Skeletal muscle tissue (tissue), 4 donors: Measurements from ENCODE around the gene SERGEF. TPM values are rescaled to one million over a fixed set of nuclear protein-coding genes. Genes with fewer than 3 reads are reported as not detected.
A peak's percentile ranks its signal among the peaks of the same experiment; 100 is the strongest.

Experiments
- H3K27ac ChIP-seq: one replicate; pipeline ENCODE4 v1.7.0; 2013; ENCODE audit warnings: mild to moderate bottlenecking, low read depth, low read length, inconsistent platforms
- H3K27me3 ChIP-seq, 3 donors: one replicate each; pipeline ENCODE4 v1.7.0; 2013; ENCODE audit warnings: low read length in 3 of 3; ENCODE audit not compliant: control insufficient read depth in 3 of 3, insufficient read depth in 3 of 3
- H3K36me3 ChIP-seq, 3 donors: one replicate each; pipeline ENCODE4 v1.7.0; 2013; ENCODE audit warnings: low read length in 3 of 3; ENCODE audit not compliant: control insufficient read depth in 3 of 3, insufficient read depth in 3 of 3
- H3K4me1 ChIP-seq, 3 donors: one replicate each; pipeline ENCODE4 v1.7.0; 2013; ENCODE audit warnings: low read length in 3 of 3, mild to moderate bottlenecking in 3 of 3; ENCODE audit not compliant: control insufficient read depth in 3 of 3, insufficient read depth in 3 of 3
- H3K4me3 ChIP-seq, 3 donors: one replicate each; pipeline ENCODE4 v1.7.0; 2013; ENCODE audit warnings: low read length in 3 of 3
- H3K9ac ChIP-seq, 3 donors: one replicate each; pipeline ENCODE4 v1.7.0; 2013; ENCODE audit warnings: low read length in 3 of 3, mild to moderate bottlenecking in 3 of 3, moderate library complexity in 2 of 3, low read depth in 1 of 3
- H3K9me3 ChIP-seq, 3 donors: one replicate each; pipeline ENCODE4 v1.7.0; 2013; ENCODE audit warnings: low read length in 3 of 3; ENCODE audit not compliant: control insufficient read depth in 3 of 3
- total RNA-seq: library from RNA; depleted of rRNA; stranded (reverse); fragments of >200 nt; gene quantifications from one replicate; pipeline ENCODE4 v1.2.3, GENCODE V29; 2014
- donor health status: Osteomylitis.

Gene SERGEF
- total RNA-seq, 1 donor from 2014 or later, result 16.2 TPM

DNA sequence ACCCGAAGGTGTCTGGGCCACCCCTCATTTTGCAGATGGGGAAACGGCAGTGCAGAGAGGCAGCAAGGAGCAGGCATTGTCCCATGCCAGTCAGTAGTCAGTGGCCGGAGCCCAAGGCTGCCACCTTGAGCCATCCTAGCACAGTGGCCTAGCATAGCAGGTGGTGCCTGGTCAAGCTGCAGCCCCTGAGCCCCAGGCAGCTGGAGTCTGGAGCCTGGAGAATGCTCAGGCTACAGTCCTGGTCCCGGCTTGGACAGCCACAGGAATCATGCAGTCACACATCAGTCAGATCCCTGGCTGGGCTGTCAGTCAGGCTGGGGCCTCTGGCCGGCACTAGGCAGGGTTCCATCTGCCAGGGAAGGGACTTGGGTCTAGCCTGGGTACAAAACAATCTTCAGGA lies 259.7 kb downstream of the SERGEF start:
- peak overlapping the region in 2 of 3 donors; percentile 7 to 41 for H3K4me3 ChIP-seq
- peaks cover 44 to 58% (median 56%) of the 10 kb centered on the region in 3 donors for H3K4me1 ChIP-seq
- H3K27ac ChIP-seq, result peak overlapping the region; percentile 86
- peak overlapping the region; percentile 30 to 54 (median 46) for H3K9ac ChIP-seq
- no peaks in the 10 kb centered on the region for H3K9me3 ChIP-seq
- H3K27me3 ChIP-seq, result no peaks in the 10 kb centered on the region
- no peaks in the 10 kb centered on the region for H3K36me3 ChIP-seq

DNA sequence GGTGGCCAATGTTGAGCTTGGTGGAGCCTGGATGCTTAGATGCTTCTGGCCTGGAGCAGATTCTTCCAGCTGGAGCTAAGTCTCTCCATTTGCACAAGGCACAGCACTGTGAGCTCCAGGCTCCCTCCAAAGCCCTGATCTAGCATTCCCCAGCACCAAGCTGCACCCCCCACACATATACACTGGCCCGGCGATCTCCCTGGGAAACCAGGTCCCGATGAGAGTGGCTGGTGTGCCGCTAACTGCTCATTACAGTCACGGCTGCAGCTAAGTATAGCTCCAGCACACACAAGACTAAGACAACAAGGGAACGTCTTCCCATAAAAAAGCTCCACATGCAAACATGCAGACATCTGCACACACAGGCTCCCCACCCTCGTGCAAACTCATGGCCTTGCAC lies 260.7 kb downstream of the SERGEF start:
- peak overlapping the region in 1 of 3 donors; percentile 13 for H3K4me3 ChIP-seq
- peaks cover 44 to 64% (median 60%) of the 10 kb centered on the region in 3 donors for H3K4me1 ChIP-seq
- no peak overlapping the region for H3K27ac ChIP-seq
- H3K36me3 ChIP-seq, result no peaks in the 10 kb centered on the region
- H3K9me3 ChIP-seq, result no peaks in the 10 kb centered on the region
- H3K27me3 ChIP-seq, result no peaks in the 10 kb centered on the region
- peak overlapping the region in 1 of 3 donors; percentile 57 for H3K9ac ChIP-seq

DNA sequence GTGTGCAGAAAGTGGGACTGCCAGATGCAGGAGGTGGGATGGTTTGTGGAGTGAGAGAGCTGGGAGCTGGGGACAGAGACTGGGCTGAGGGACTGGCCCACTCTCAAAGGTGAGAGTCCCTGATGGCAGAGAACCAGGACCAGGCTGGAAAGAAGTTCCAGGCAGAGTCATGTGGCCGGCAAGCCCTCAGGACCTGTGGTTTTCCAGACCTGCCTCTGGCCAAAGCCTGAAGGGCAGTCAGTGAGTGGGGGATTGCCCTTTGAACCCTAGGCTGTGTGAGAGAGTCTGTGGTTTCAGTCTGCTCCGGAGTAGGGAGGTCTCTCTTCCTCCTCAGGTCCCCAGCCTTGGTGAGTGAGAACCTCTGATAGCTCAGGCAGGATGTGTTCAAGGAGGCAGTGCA lies 261.3 kb downstream of the SERGEF start:
- Histone ChIP-seq H3K27ac (no peak overlapping the region), H3K9ac (peak overlapping the region in 1 of 3 donors; percentile 57), H3K4me3 (no peak overlapping the region), H3K36me3 (no peaks in the 10 kb centered on the region), H3K9me3 (no peaks in the 10 kb centered on the region), H3K27me3 (no peaks in the 10 kb centered on the region), H3K4me1 (peaks cover 44 to 66% (median 60%) of the 10 kb centered on the region in 3 donors)

DNA sequence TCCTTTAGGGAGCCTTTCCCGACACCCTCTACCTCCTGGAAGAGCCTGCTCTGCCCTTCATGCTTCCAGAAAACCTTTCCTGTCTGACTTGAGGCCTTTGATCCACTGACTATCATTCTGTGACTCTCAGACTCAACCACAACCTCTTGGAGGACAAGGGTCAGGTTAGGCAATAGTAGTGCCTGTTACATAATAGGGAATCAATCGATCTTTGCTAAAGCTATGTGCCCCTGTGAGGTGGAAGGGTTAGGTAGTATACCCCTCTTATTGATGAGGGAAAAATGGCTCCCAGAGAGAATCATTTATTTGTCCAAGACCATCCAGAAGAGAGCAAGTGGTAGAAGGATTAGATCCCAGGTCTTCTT lies 262.1 kb downstream of the SERGEF start:
- Histone ChIP-seq H3K36me3 (no peaks in the 10 kb centered on the region), H3K4me3 (no peak overlapping the region), H3K4me1 (peaks cover 44 to 66% (median 60%) of the 10 kb centered on the region in 3 donors), H3K27ac (peak overlapping the region; percentile 74), H3K9ac (peak overlapping the region in 2 of 3 donors; percentile 53 to 76), H3K9me3 (no peaks in the 10 kb centered on the region), H3K27me3 (no peaks in the 10 kb centered on the region)

DNA sequence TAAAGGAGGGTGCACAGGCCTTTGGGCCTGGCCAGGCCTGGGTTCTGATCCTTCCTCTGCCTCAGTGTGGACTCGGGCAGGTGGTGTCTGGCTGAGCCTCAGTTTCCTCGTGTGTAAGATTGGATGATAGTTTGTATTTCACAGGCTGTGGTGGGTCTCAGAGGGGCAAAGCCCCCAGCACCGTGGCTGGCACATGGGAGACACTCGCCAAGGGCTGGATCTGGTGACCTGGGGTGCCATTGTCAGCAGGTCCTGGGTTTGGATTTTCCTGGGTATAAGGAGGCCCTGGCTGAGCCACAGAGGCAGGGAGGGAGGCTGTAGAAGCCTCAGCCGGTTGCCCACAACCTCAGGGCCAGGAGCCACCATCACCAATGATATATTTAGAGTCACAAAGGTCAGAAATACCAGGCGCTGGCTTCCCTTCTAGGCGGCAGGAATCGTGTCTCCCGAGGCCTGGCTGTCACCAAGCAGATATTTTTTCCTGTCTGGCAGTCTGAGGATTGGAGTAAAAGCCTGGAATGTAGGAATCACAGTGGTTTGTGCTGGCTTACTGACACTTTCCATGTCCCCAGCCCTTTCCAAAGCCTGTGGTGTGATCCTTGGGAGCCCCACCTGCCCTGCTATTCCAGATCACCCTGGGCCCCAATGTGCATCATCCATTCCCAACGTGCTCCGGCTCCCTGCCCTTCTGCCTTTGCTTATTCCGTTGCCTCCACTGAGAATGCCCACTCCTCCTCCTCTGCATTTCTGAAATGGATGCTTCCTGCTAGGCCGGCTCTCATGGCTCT lies 262.6 kb downstream of the SERGEF start:
- Histone ChIP-seq H3K27me3 (no peaks in the 10 kb centered on the region), H3K4me3 (peak overlapping the region in 1 of 3 donors; percentile 22), H3K36me3 (no peaks in the 10 kb centered on the region), H3K4me1 (peaks cover 44 to 66% (median 60%) of the 10 kb centered on the region in 3 donors), H3K27ac (peak overlapping the region; percentile 74), H3K9me3 (no peaks in the 10 kb centered on the region), H3K9ac (peak overlapping the region; percentile 43 to 76 (median 53))

DNA sequence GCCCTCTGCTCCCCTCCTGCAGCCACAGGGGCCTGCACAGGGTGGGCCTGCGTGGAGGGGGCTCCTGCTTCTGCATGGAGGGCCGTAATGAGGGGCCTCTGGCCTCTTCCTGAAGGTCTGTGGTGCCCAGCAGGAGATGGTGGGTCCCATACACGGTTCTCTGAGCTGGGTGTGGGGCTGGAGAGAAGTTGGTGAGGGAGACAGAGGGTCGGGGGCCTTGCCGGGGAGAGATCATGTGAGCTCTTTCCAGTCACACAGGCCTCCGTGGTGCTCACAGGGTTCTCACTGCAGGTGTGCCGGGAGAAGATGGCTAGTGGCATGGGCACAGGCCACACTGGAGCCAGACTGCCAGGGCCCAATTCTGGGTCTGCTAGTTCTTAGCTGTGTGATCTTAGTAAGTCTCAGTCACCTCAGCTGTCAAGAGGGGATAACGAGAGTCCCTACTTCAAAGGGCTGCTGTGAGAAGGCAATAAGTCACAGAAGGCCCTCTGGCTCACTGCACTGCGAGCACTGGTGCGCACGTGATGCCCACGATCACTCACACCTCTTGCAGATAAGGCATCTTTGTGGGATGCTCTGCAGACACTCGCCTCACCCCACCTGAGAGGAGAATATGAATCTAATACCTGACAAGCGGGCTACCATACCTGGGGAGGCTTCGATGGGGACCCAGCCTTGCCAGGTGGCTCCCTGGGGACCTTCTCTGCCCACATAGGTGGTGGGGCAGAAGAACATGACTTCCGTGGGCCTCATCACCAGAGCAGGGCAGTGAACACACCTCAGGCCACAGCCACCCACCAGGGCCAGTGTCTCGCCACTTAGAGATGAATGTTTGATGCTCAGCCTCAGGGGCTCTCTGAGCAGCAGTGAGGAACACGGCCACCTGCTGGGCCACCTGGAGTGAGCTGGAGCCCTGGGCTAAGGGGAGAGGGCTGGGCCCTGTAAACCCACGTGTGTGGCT lies 263.8 kb downstream of the SERGEF start:
- Histone ChIP-seq H3K9me3 (no peaks in the 10 kb centered on the region), H3K9ac (peak overlapping the region; percentile 14 to 76 (median 43)), H3K4me1 (peaks cover 42 to 62% (median 55%) of the 10 kb centered on the region in 3 donors), H3K4me3 (no peak overlapping the region), H3K36me3 (no peaks in the 10 kb centered on the region), H3K27ac (no peak overlapping the region), H3K27me3 (no peaks in the 10 kb centered on the region)

DNA sequence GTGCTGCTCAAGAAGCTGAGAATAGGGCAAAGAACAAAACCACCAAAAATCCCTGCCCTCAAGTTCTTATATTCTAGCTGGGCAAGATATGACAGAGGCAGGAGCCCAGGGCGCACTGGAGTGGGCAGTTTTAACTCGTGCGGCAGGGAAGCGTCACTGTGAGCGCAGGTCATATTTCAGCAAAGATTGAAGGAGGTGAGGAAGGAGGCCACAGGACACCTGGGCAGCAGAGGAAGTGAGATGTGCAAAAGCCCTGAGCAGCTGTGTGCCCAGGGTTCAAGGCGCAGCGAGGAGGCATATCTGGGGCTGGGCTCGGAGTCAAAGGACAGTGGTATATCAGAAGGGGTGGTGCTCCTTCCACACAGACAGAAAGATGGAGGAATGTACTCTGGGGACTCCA lies 264.8 kb downstream of the SERGEF start:
- no peak overlapping the region for H3K27ac ChIP-seq
- H3K27me3 ChIP-seq, result no peaks in the 10 kb centered on the region
- H3K36me3 ChIP-seq, result no peaks in the 10 kb centered on the region
- H3K9me3 ChIP-seq, result no peaks in the 10 kb centered on the region
- peaks cover 35 to 65% (median 47%) of the 10 kb centered on the region in 3 donors for H3K4me1 ChIP-seq
- no peak overlapping the region for H3K9ac ChIP-seq
- H3K4me3 ChIP-seq, result no peak overlapping the region

DNA sequence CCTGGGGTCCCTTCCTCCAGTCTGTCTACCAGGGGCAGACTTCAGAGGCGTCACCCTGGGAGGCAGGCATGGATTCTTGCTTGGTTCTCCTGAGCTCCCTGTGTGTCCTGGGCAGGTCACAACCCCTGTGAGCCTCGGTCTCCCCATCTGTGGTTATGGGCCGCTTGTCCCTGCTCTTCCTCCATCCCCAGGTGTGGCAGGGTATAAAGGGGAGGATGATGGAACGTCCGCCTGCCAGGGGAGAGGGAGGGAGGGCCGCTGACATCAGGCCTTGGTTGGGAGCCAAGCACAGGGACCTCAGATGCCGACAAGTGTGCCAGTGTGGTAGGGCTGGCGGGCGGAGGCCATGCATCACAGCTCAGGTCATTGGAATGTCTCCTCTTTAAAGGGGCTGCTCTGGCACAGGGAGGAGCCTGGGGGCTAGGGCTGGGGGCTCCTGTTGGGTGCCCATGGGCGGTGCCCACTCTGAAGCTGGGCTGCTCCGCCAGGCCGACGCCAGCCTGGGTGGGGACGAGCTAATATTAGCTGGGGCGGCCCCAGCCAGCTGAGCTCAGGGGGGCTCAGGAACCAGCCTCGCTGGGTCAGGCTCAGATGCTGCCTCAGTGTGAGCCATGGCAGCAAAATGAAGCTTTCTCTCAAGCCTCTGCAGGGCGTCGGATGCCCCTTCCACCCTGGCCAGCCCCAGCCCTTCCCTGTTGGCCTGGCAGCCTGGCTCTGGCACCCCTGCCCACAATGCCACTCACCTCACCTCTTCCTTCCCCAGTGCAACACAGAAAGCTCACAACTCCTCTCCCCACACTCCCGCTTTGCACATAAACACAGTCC lies 265.5 kb downstream of the SERGEF start:
- Histone ChIP-seq H3K4me3 (no peak overlapping the region), H3K9me3 (no peaks in the 10 kb centered on the region), H3K36me3 (no peaks in the 10 kb centered on the region), H3K27me3 (no peaks in the 10 kb centered on the region), H3K4me1 (peaks cover 28 to 65% (median 42%) of the 10 kb centered on the region in 3 donors), H3K9ac (no peak overlapping the region), H3K27ac (no peak overlapping the region)

DNA sequence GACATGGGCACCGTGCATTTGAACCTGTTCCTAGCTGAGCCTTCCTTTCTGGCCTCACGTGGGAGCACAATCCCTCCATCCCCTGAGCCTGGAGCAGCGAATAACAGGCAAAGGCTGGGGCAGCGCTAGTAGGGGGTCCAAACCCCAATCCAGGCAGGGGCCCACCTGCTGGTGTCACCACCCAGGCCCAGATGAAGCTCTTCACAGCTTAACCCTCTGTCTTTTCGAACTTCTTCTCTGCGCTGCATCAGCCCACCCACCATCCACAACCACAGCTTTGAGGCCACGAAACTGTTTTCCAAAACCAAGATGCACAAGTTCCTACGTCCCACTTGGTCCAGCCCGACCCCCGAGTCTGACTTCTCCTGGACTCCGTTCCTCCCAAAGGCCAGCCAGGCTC lies 266.8 kb downstream of the SERGEF start:
- no peaks in the 10 kb centered on the region for H3K9me3 ChIP-seq
- H3K27ac ChIP-seq, result no peak overlapping the region
- H3K4me3 ChIP-seq, result no peak overlapping the region
- H3K4me1 ChIP-seq, result peaks cover 17 to 63% (median 34%) of the 10 kb centered on the region in 3 donors
- H3K9ac ChIP-seq, result no peak overlapping the region
- H3K27me3 ChIP-seq, result no peaks in the 10 kb centered on the region
- H3K36me3 ChIP-seq, result no peaks in the 10 kb centered on the region
